ENCODE data around the gene ACSL3. TPM values are rescaled to one million over a fixed set of nuclear protein-coding genes. Genes with fewer than 3 reads are reported as not detected.
"Not testable (repeated sequence)": the region's sequence is repeated elsewhere in the genome, so short reads cannot be mapped to it uniquely, and the experiment has no call there.

Gene ACSL3
- total and polyA plus RNA-seq, 2 donors (not counting 1 experiment from before 2014, with no cell fraction given): 6.7 to 46.0 TPM

- Mint-ChIP-seq H3K4me1 (no peaks in the 10 kb centered on the region), H3K27ac (no peak overlapping the region), H3K9me3 (ENCODE audit: insufficient read depth) (no peaks in the 10 kb centered on the region), H3K4me3 (no peak overlapping the region), H3K27me3 (peaks cover 26% of the 10 kb centered on the region)
- intact Hi-C loops (cut with micrococcal nuclease): no loop called here
- no peak overlapping the region for H3K9ac ChIP-seq (ENCODE audit: low read length)
- no peaks in the 10 kb centered on the region for H3K79me2 ChIP-seq (ENCODE audit: control insufficient read depth, insufficient read depth, low read length)
- H2AFZ ChIP-seq (ENCODE audit: insufficient read depth, low read depth, low read length, poor library complexity, severe bottlenecking): no peak overlapping the region
- H3K4me3 ChIP-seq (ENCODE audit: control extremely low read depth in 1 of 5, extremely low read depth in 1 of 5, insufficient read depth in 1 of 5, low read depth in 2 of 5, low read length in 4 of 5): no peak overlapping the region
- no peak overlapping the region for H3K27ac ChIP-seq (ENCODE audit: low read length in 2 of 2)
- ChIA-PET POLR2A (no interaction called here), CTCF (no interaction called here)
- no peaks in the 10 kb centered on the region for H3K36me3 ChIP-seq (replicated peaks in 1 of 2; ENCODE audit: control extremely low read depth in 1 of 2, control insufficient read depth in 1 of 2, extremely low read depth in 1 of 2, insufficient read depth in 2 of 2, low read length in 1 of 2)
- H3K4me2 ChIP-seq (replicated peaks; ENCODE audit: low read depth, low read length, poor library complexity, severe bottlenecking): no peak overlapping the region
- 82% methylated on average over 2 of the region's 4 CpGs for WGBS (ENCODE audit: insufficient coverage)
- no peaks in the 10 kb centered on the region for H3K4me1 ChIP-seq (ENCODE audit: control insufficient read depth in 2 of 2, insufficient read depth in 2 of 2, low read length in 2 of 2)
- H4K20me1 ChIP-seq (ENCODE audit: control insufficient read depth, insufficient read depth, low read length, poor library complexity, severe bottlenecking): no peaks in the 10 kb centered on the region
- DNase-seq (no peak), ATAC-seq (ENCODE audit: low read depth) (no peak)
- TF ChIP-seq EZH2 (IDR thresholded peaks at IDR 0.05; ENCODE audit: borderline replicate concordance, insufficient read depth, low read depth, low read length, poor library complexity, severe bottlenecking) (no peak), CTCF (IDR thresholded peaks at IDR 0.05) (no peak)
- H3K9me3 ChIP-seq (ENCODE audit: control extremely low read depth in 1 of 3, control insufficient read depth in 2 of 3, insufficient read depth in 1 of 3, low read length in 2 of 3): no peaks in the 10 kb centered on the region
- H3K27me3 ChIP-seq (replicated peaks in 1 of 4; ENCODE audit: control extremely low read depth in 1 of 4, control insufficient read depth in 3 of 4, insufficient read depth in 4 of 4, low read length in 3 of 4): no peaks in the 10 kb centered on the region
These were observed 14.8 kb upstream of the ACSL3 start for GRCh38 chr2:222846003-222846402.

- H3K27ac Mint-ChIP-seq; DNase-seq; H3K36me3 ChIP-seq (replicated peaks in 1 of 2; ENCODE audit: control extremely low read depth in 1 of 2, control insufficient read depth in 1 of 2, extremely low read depth in 1 of 2, insufficient read depth in 2 of 2, low read length in 1 of 2); H3K4me1 ChIP-seq (ENCODE audit: control insufficient read depth in 2 of 2, insufficient read depth in 2 of 2, low read length in 2 of 2); H3K4me1 Mint-ChIP-seq; H3K9me3 Mint-ChIP-seq (ENCODE audit: insufficient read depth); H3K27me3 ChIP-seq (replicated peaks in 1 of 4; ENCODE audit: control extremely low read depth in 1 of 4, control insufficient read depth in 3 of 4, insufficient read depth in 4 of 4, low read length in 3 of 4); H3K4me2 ChIP-seq (replicated peaks; ENCODE audit: low read depth, low read length, poor library complexity, severe bottlenecking); H3K4me3 ChIP-seq (ENCODE audit: control extremely low read depth in 1 of 5, extremely low read depth in 1 of 5, insufficient read depth in 1 of 5, low read depth in 2 of 5, low read length in 4 of 5); intact Hi-C loops (cut with micrococcal nuclease); CTCF ChIA-PET; H3K4me3 Mint-ChIP-seq; H3K9ac ChIP-seq (ENCODE audit: low read length); H3K27ac ChIP-seq (ENCODE audit: low read length in 2 of 2); H3K79me2 ChIP-seq (ENCODE audit: control insufficient read depth, insufficient read depth, low read length); H2AFZ ChIP-seq (ENCODE audit: insufficient read depth, low read depth, low read length, poor library complexity, severe bottlenecking); H3K9me3 ChIP-seq (ENCODE audit: control extremely low read depth in 1 of 3, control insufficient read depth in 2 of 3, insufficient read depth in 1 of 3, low read length in 2 of 3); ATAC-seq (ENCODE audit: low read depth); H4K20me1 ChIP-seq (ENCODE audit: control insufficient read depth, insufficient read depth, low read length, poor library complexity, severe bottlenecking): not testable (repeated sequence)
- H3K27me3 Mint-ChIP-seq: peaks cover 25% of the 10 kb centered on the region
- 100% methylated on average over 2 of the region's 6 CpGs for WGBS (ENCODE audit: insufficient coverage)
- POLR2A ChIA-PET: interaction anchor here (0.7 kb wide), 1 partner anchor 1660 kb away, joined by 4 read pairs; no protein-coding TSS in a partner anchor
These were observed 12.8 kb upstream of the ACSL3 start for GRCh38 chr2:222848031-222848430.
